GM21528 (cell line): Measurements from ENCODE around the gene EIF4A3.

Experiments
- ATAC-seq: cut with Tn5 transposase; IDR thresholded peaks from one replicate; pipeline ENCODE4 v1.9.1; 2021; ENCODE audit warnings: mild to moderate bottlenecking, moderate library complexity; ENCODE audit not compliant: unreplicated experiment, low FRiP score

The EIF4A3 gene

GRCh38 chr17:80086616-80087015, 60.3 kb downstream of the EIF4A3 start:
- ATAC-seq = no peak

- ATAC-seq = no peak
These were observed 60.8 kb downstream of the EIF4A3 start for GRCh38 chr17:80086081-80086480.

GRCh38 chr17:80084773-80085172, 62.2 kb downstream of the EIF4A3 start:
- no peak for ATAC-seq
